Neuronal stem cell (in vitro differentiated cells): ENCODE results near the gene CLIC1.

Experiments
- DNase-seq: peaks from one replicate; pipeline ENCODE4 v3.0.0-alpha.2; 2013; ENCODE audit warnings: low spot score
- H2AFZ ChIP-seq: one replicate; pipeline ENCODE4 v1.6.1; 2013; ENCODE audit warnings: mild to moderate bottlenecking, low read length, inconsistent platforms
- H2AK5ac ChIP-seq: 2 replicates; pipeline ENCODE4 v1.6.1; 2013; ENCODE audit warnings: low read depth, mild to moderate bottlenecking, inconsistent platforms, low read length, moderate library complexity, mixed read lengths
- H2BK120ac ChIP-seq: 2 replicates; pipeline ENCODE4 v1.6.1; 2013; ENCODE audit warnings: low read depth, mild to moderate bottlenecking, inconsistent platforms, low read length, moderate library complexity, mixed read lengths
- H2BK12ac ChIP-seq: one replicate; pipeline ENCODE4 v1.6.1; 2013; ENCODE audit warnings: low read length, inconsistent platforms
- H2BK15ac ChIP-seq: 2 replicates; pipeline ENCODE4 v1.6.1; 2013; ENCODE audit warnings: mild to moderate bottlenecking, low read length, inconsistent platforms, mixed read lengths
- H2BK5ac ChIP-seq: one replicate; pipeline ENCODE4 v1.6.1; 2013; ENCODE audit warnings: inconsistent platforms, mild to moderate bottlenecking, low read length, moderate library complexity
- H3K14ac ChIP-seq: one replicate; pipeline ENCODE4 v1.6.1; 2013; ENCODE audit warnings: low read length, inconsistent platforms
- H3K18ac ChIP-seq: 2 replicates; pipeline ENCODE4 v1.6.1; 2013; ENCODE audit warnings: low read length, inconsistent platforms
- H3K23ac ChIP-seq: 2 replicates; pipeline ENCODE4 v1.6.1; 2013; ENCODE audit warnings: low read depth, mild to moderate bottlenecking, mixed read lengths, low read length, inconsistent platforms; ENCODE audit not compliant: poor library complexity
- H3K27ac ChIP-seq: replicated peaks from 3 replicates; pipeline ENCODE4 v1.5.1; 2013; ENCODE audit warnings: low read length, inconsistent platforms
- H3K27me3 ChIP-seq, 3 experiments: 2 replicates each; pipeline ENCODE4 v1.6.1; 2013; ENCODE audit warnings: low read length in 3 of 3, mild to moderate bottlenecking in 2 of 3, inconsistent platforms in 1 of 3, low read depth in 1 of 3, mixed read lengths in 1 of 3, moderate library complexity in 1 of 3; ENCODE audit not compliant: control insufficient read depth in 3 of 3, insufficient read depth in 3 of 3
- H3K36me3 ChIP-seq, 2 donors: replicated peaks in 1 of 2; 2 replicates each; pipeline ENCODE4 v1.6.1; 2013; ENCODE audit warnings: low read length in 2 of 2; ENCODE audit not compliant: control insufficient read depth in 2 of 2, insufficient read depth in 2 of 2
- H3K4ac ChIP-seq: 2 replicates; pipeline ENCODE4 v1.6.1; 2013; ENCODE audit warnings: inconsistent platforms, mild to moderate bottlenecking, low read length, moderate library complexity
- H3K4me1 ChIP-seq, 2 donors: 1 replicate in 1 of 2; 2 replicates in 1 of 2; pipeline ENCODE4 v1.6.1; 2013; ENCODE audit warnings: low read length in 2 of 2, low read depth in 1 of 2; ENCODE audit not compliant: control insufficient read depth in 2 of 2, insufficient read depth in 1 of 2
- H3K4me2 ChIP-seq: one replicate; pipeline ENCODE4 v1.6.1; 2013; ENCODE audit warnings: mild to moderate bottlenecking, low read length, inconsistent platforms; ENCODE audit not compliant: insufficient read depth, poor library complexity, severe bottlenecking
- H3K4me3 ChIP-seq, 2 donors: 2 replicates each; pipeline ENCODE4 v1.5.1; 2013; ENCODE audit warnings: low read length in 2 of 2, mild to moderate bottlenecking in 2 of 2, inconsistent platforms in 1 of 2, moderate library complexity in 1 of 2
- H3K79me1 ChIP-seq: one replicate; pipeline ENCODE4 v1.6.1; 2013; ENCODE audit warnings: low read depth, mild to moderate bottlenecking, inconsistent platforms, low read length, moderate library complexity
- H3K9ac ChIP-seq: one replicate; pipeline ENCODE4 v1.6.1; 2013; ENCODE audit warnings: mild to moderate bottlenecking, low read depth, low read length, inconsistent platforms; ENCODE audit not compliant: poor library complexity
- H3K9me3 ChIP-seq, 2 donors: replicated peaks in 1 of 2; 2 replicates each; pipeline versions ENCODE3 to v1.6.1; 2013; ENCODE audit warnings: low read length in 2 of 2, mild to moderate bottlenecking in 2 of 2, inconsistent platforms in 1 of 2, low read depth in 1 of 2, mixed read lengths in 1 of 2, moderate library complexity in 1 of 2; ENCODE audit not compliant: control insufficient read depth in 2 of 2, insufficient read depth in 1 of 2
- H4K8ac ChIP-seq: one replicate; pipeline ENCODE4 v1.6.1; 2013; ENCODE audit warnings: low read depth, mild to moderate bottlenecking, inconsistent platforms, low read length, moderate library complexity
- H4K91ac ChIP-seq: one replicate; pipeline ENCODE4 v1.6.1; 2013; ENCODE audit warnings: low read length, low read depth, mild to moderate bottlenecking, inconsistent platforms; ENCODE audit not compliant: poor library complexity
- WGBS, 2 donors: extraction: QIAGEN DNeasy Blood & Tissue Kit; methylation state at CpG; one replicate each; pipeline ENCODE4 v1.1.7; 2013; ENCODE audit warnings: missing lambda C conversion rate in 2 of 2, mixed read lengths in 1 of 2; ENCODE audit not compliant: insufficient read length in 2 of 2, insufficient replicate concordance in 1 of 2; ENCODE audit errors: extremely low coverage in 2 of 2; 5-methylcytosine and 5-hydroxymethylcytosine counted together

CLIC1 gene

DNA sequence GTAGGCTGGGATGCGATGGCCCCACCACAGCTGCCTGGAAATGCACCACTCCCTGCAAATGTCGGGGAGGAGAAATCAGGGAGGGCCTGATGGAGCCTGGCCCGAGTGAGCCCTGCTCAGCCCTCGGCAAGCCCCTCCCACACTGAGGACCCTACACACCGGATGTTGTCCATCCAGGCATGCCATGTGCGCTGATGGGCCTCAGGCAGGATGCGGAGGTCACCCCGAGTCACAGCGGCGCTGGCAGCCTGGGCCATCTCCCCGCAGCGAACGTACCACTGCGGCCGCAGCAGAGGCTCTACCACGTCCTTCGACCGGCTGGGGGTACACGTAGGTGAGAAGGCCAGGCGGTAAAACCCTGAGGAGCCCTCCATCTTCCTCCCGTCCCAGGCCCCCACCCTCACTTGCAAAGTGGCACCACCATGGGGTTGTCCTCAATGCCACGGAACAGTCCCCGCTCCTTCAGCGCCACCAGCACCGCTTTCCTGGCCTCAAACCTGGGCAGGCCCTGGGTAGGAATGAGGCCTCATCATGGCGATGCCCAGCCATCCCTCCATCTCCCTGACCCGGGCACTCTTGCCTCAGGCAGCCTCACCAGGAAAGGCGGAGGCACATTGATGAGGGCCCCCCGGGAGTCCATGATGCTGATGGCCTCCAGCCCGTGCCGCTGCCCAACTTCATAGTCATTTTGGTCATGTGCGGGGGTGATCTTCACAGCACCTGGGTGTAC is 46.0 kb upstream of the CLIC1 start:
- H3K4me1 ChIP-seq: no peaks in the 10 kb centered on the region
- peaks cover 2% of the 10 kb centered on the region for H3K79me1 ChIP-seq
- no peak overlapping the region for H2BK120ac ChIP-seq
- no peak overlapping the region for H3K4ac ChIP-seq
- WGBS, 2 donors: no CpG with 5 or more reads among the region's 32 CpGs
- H3K18ac ChIP-seq: no peak overlapping the region
- no peak overlapping the region for H2BK15ac ChIP-seq
- H3K27me3 ChIP-seq: no peaks in the 10 kb centered on the region
- peak overlapping the region; percentile 58 for H3K23ac ChIP-seq
- no peak for DNase-seq
- H2BK12ac ChIP-seq: no peak overlapping the region
- no peak overlapping the region for H3K27ac ChIP-seq
- H3K36me3 ChIP-seq: peaks cover 62 to 98% of the 10 kb centered on the region in 2 donors
- peak overlapping the region; percentile 70 for H3K9ac ChIP-seq
- H2AK5ac ChIP-seq: no peak overlapping the region
- no peak overlapping the region for H2BK5ac ChIP-seq
- H4K91ac ChIP-seq: no peak overlapping the region
- H4K8ac ChIP-seq: no peak overlapping the region
- H3K4me3 ChIP-seq: no peak overlapping the region
- no peaks in the 10 kb centered on the region for H3K9me3 ChIP-seq
- H2AFZ ChIP-seq: no peak overlapping the region
- no peak overlapping the region for H3K14ac ChIP-seq
- no peak overlapping the region for H3K4me2 ChIP-seq

DNA sequence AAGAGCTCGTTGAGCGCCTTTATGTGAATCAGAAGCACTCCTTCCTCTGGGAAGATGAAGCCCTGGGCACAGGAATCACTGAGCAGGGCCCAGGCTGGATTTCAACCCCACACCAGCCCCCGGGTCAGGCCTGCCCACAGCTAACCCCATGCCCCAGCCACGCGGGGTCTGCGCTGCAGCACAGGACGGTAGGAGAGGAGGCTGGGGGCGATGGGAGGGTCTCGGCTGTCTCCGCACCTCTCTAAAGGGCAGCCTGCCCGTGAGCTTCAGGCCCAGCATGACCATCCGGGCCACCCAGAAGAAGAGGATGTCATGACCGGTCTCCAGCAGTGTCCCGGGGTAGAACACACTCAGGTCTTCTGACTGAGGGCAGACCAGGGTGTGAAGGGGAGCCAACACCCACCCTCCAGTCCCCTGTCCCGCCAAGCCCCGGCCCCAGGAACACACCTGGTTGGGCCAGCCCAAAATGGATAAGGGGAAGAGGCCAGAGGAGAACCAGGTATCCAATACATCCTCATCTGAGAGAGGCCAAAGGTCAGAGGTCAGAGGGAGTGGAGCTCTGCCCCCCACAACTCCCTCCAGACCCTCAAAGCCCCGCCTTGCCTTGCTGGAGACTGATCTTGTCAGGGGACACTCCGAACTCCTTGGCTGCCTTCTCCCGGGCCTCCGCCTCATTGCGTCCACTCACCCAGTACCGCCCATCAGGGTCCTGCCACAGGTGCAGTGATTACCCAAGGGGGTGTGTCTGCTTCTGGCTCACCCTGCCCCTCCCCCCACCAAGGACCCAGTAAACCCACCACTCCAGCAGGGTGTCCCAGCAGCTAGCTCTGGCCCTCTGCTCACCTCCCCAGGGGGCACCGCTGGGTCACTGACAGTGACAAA is 45.2 kb upstream of the CLIC1 start:
- Histone ChIP-seq H3K4ac (no peak overlapping the region), H2BK12ac (no peak overlapping the region), H3K36me3 (peaks cover 62 to 90% of the 10 kb centered on the region in 2 donors), H2BK15ac (no peak overlapping the region), H3K14ac (no peak overlapping the region), H4K8ac (no peak overlapping the region), H3K4me2 (no peak overlapping the region), H3K27me3 (no peaks in the 10 kb centered on the region), H2BK120ac (no peak overlapping the region), H2AK5ac (no peak overlapping the region), H3K79me1 (peaks cover 2% of the 10 kb centered on the region), H3K4me1 (peaks cover 4 to 8% of the 10 kb centered on the region in 2 donors), H3K18ac (no peak overlapping the region), H3K4me3 (no peak overlapping the region), H2AFZ (no peak overlapping the region), H4K91ac (no peak overlapping the region), H3K9me3 (no peaks in the 10 kb centered on the region), H3K9ac (no peak overlapping the region), H3K23ac (peak overlapping the region; percentile 85), H3K27ac (no peak overlapping the region), H2BK5ac (no peak overlapping the region)
- no CpG with 5 or more reads among the region's 23 CpGs for WGBS, 2 donors
- no peak for DNase-seq

- H3K9ac ChIP-seq: peak overlapping the region; percentile 44
- no peak overlapping the region for H4K91ac ChIP-seq
- peaks cover 59 to 82% of the 10 kb centered on the region in 2 donors for H3K36me3 ChIP-seq
- H3K4me3 ChIP-seq: no peak overlapping the region
- no peak overlapping the region for H2AFZ ChIP-seq
- no peak overlapping the region for H3K23ac ChIP-seq
- no peak overlapping the region for H2BK120ac ChIP-seq
- no peak overlapping the region for H3K18ac ChIP-seq
- no peak overlapping the region for H2AK5ac ChIP-seq
- no peak overlapping the region for H3K4me2 ChIP-seq
- no peak overlapping the region for H4K8ac ChIP-seq
- H3K4ac ChIP-seq: no peak overlapping the region
- no CpG with 5 or more reads among the region's 20 CpGs for WGBS, 2 donors
- H2BK15ac ChIP-seq: no peak overlapping the region
- no peaks in the 10 kb centered on the region for H3K9me3 ChIP-seq
- peaks cover 4 to 8% of the 10 kb centered on the region in 2 donors for H3K4me1 ChIP-seq
- no peak overlapping the region for H3K27ac ChIP-seq
- H3K14ac ChIP-seq: peak overlapping the region; percentile 8
- H2BK5ac ChIP-seq: peak overlapping the region; percentile 24
- peaks cover 2% of the 10 kb centered on the region for H3K79me1 ChIP-seq
- H2BK12ac ChIP-seq: peak overlapping the region; percentile 73
- no peak for DNase-seq
- no peaks in the 10 kb centered on the region for H3K27me3 ChIP-seq
Measured at GRCh38 chr6:31780507-31781243, 44.3 kb upstream of the CLIC1 start.
